Measurements from ENCODE around the gene WARS2.

DNA sequence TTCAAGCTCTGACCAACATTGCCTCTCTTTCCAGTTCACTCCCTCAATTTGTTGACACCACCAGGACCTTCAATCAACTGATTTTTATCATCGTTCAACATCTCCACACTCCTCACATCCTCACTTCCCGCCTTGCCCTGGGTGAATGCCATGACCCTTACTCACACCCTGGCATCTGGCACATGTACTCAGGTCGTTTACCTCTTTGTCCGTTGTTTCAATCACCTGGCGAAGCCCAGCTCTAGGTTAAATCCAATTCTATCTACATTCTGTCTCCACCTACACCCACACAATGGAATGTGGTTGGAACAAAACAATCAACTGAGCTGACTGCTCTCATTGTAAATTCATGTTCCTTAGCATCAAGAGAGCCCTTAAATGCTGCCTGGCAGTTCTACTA, 128.1 kb downstream of the WARS2 start:
- no peak for TF ChIP-seq CTCF (IDR thresholded peaks at IDR 0.05)
- TF ChIP-seq EP300 (IDR thresholded peaks at IDR 0.05): no peak

Data from sigmoid colon (tissue), 4 donors.